H9 (cell line): Measurements from ENCODE around the gene SLC2A9. TPM values are rescaled to one million over a fixed set of nuclear protein-coding genes. Genes with fewer than 3 reads are reported as not detected.

Experiments used
- DNase-seq: peaks from one replicate; pipeline ENCODE4 v3.0.0-alpha.2; 2017
- H2AFZ ChIP-seq: one replicate; pipeline ENCODE4 v1.6.1; 2013; ENCODE audit warnings: mild to moderate bottlenecking, low read length, control low read depth, moderate library complexity
- H2AK5ac ChIP-seq: 2 replicates; pipeline ENCODE4 v1.6.1; 2013; ENCODE audit warnings: low read length, control low read depth, mixed read lengths; ENCODE audit not compliant: insufficient read length
- H2BK120ac ChIP-seq: one replicate; pipeline ENCODE4 v1.6.1; 2013; ENCODE audit warnings: low read depth, mild to moderate bottlenecking, low read length, control low read depth, inconsistent platforms; ENCODE audit not compliant: poor library complexity, severe bottlenecking
- H2BK12ac ChIP-seq: 2 replicates; pipeline ENCODE4 v1.6.1; 2013; ENCODE audit warnings: low read length, control low read depth, mixed read lengths, low read depth; ENCODE audit not compliant: insufficient read length
- H2BK15ac ChIP-seq: 2 replicates; pipeline ENCODE4 v1.6.1; 2013; ENCODE audit warnings: low read depth, low read length, control low read depth
- H2BK20ac ChIP-seq: one replicate; pipeline ENCODE4 v1.6.1; 2013; ENCODE audit warnings: low read depth, mild to moderate bottlenecking, low read length, control low read depth, inconsistent platforms; ENCODE audit not compliant: poor library complexity, severe bottlenecking
- H2BK5ac ChIP-seq: 2 replicates; pipeline ENCODE4 v1.6.1; 2013; ENCODE audit warnings: low read length, control low read depth, mixed read lengths; ENCODE audit not compliant: insufficient read length
- H3K14ac ChIP-seq: 2 replicates; pipeline ENCODE4 v1.6.1; 2013; ENCODE audit warnings: low read length, control low read depth; ENCODE audit not compliant: insufficient read depth
- H3K18ac ChIP-seq: 2 replicates; pipeline ENCODE4 v1.6.1; 2013; ENCODE audit warnings: low read depth, mild to moderate bottlenecking, mixed read lengths, low read length, control low read depth; ENCODE audit not compliant: insufficient read length
- H3K23ac ChIP-seq: 2 replicates; pipeline ENCODE4 v1.6.1; 2013; ENCODE audit warnings: low read length, control low read depth, mixed read lengths, low read depth; ENCODE audit not compliant: insufficient read length
- H3K23me2 ChIP-seq: 2 replicates; pipeline ENCODE4 v1.6.1; 2013; ENCODE audit warnings: low read depth, mild to moderate bottlenecking, mixed read lengths, low read length, control low read depth; ENCODE audit not compliant: insufficient read length, poor library complexity, severe bottlenecking
- H3K27ac ChIP-seq: 2 replicates; pipeline ENCODE4 v1.5.1; 2013; ENCODE audit warnings: low read length, control low read depth, mixed read lengths, low read depth; ENCODE audit not compliant: insufficient read length
- H3K27me3 ChIP-seq: 2 replicates; pipeline ENCODE4 v1.6.1; 2013; ENCODE audit warnings: low read length, control low read depth, inconsistent platforms; ENCODE audit not compliant: insufficient read depth
- H3K4ac ChIP-seq: 2 replicates; pipeline ENCODE4 v1.6.1; 2013; ENCODE audit warnings: low read depth, mild to moderate bottlenecking, control low read depth, inconsistent platforms, low read length, moderate library complexity
- H3K4me1 ChIP-seq: 2 replicates; pipeline ENCODE4 v1.6.1; 2013; ENCODE audit warnings: low read length, control low read depth, inconsistent platforms; ENCODE audit not compliant: insufficient read depth
- H3K4me2 ChIP-seq: 2 replicates; pipeline ENCODE4 v1.6.1; 2013; ENCODE audit warnings: low read length, control low read depth, mixed read lengths; ENCODE audit not compliant: insufficient read length, insufficient read depth
- H3K56ac ChIP-seq: 2 replicates; pipeline ENCODE4 v1.6.1; 2013; ENCODE audit warnings: low read depth, mild to moderate bottlenecking, mixed read lengths, low read length, control low read depth; ENCODE audit not compliant: insufficient read length
- H3K79me1 ChIP-seq: 2 replicates; pipeline ENCODE4 v1.6.1; 2013; ENCODE audit warnings: low read depth, mild to moderate bottlenecking, moderate library complexity, low read length, control low read depth, inconsistent platforms; ENCODE audit not compliant: insufficient read depth, poor library complexity, severe bottlenecking
- H3K79me2 ChIP-seq: 2 replicates; pipeline ENCODE4 v1.6.1; 2013; ENCODE audit warnings: low read length, control low read depth, inconsistent platforms; ENCODE audit not compliant: insufficient read depth
- H3K9ac ChIP-seq: 2 replicates; pipeline ENCODE4 v1.6.1; 2013; ENCODE audit warnings: low read length, control low read depth, mixed read lengths; ENCODE audit not compliant: insufficient read length; ENCODE audit errors: extremely low read depth
- H3K9me3 ChIP-seq: one replicate; pipeline ENCODE4 v1.6.1; 2013; ENCODE audit warnings: low read depth, low read length, inconsistent platforms; ENCODE audit not compliant: control insufficient read depth
- H3T11ph ChIP-seq: one replicate; pipeline ENCODE4 v1.6.1; 2013; ENCODE audit warnings: mild to moderate bottlenecking, low read length, control low read depth, inconsistent platforms
- H4K20me1 ChIP-seq: one replicate; pipeline ENCODE4 v1.6.1; 2013; ENCODE audit not compliant: control insufficient read depth, insufficient read length, insufficient read depth
- H4K5ac ChIP-seq: 2 replicates; pipeline ENCODE4 v1.6.1; 2013; ENCODE audit warnings: low read depth, mild to moderate bottlenecking, mixed read lengths, low read length, control low read depth; ENCODE audit not compliant: insufficient read length
- H4K8ac ChIP-seq: replicated peaks from 2 replicates; pipeline ENCODE4 v1.6.1; 2013; ENCODE audit warnings: low read length, control low read depth, mixed read lengths, low read depth; ENCODE audit not compliant: insufficient read length
- H4K91ac ChIP-seq: 2 replicates; pipeline ENCODE4 v1.6.1; 2013; ENCODE audit warnings: low read depth, mild to moderate bottlenecking, moderate library complexity, mixed read lengths, low read length, control low read depth; ENCODE audit not compliant: insufficient read length
- H3K27ac Mint-ChIP-seq, 3 experiments: 2 replicates in 2 of 3; 3 replicates in 1 of 3; pipeline ENCODE4 v1.8.0; 2020 to 2021; ENCODE audit warnings: mixed read lengths in 3 of 3, mild to moderate bottlenecking in 1 of 3, moderate library complexity in 1 of 3
- H3K27me3 Mint-ChIP-seq: 2 replicates; pipeline ENCODE4 v1.8.0; 2021; ENCODE audit warnings: low read depth, mild to moderate bottlenecking, moderate library complexity, mixed read lengths
- H3K36me3 Mint-ChIP-seq, 3 experiments: 2 replicates in 2 of 3; 3 replicates in 1 of 3; pipeline ENCODE4 v1.8.0; 2020 to 2021; ENCODE audit warnings: low read depth in 3 of 3, mixed read lengths in 3 of 3; ENCODE audit not compliant: insufficient read depth in 1 of 3
- H3K4me1 Mint-ChIP-seq, 2 experiments: 2 replicates each; pipeline ENCODE4 v1.8.0; 2020; ENCODE audit warnings: mixed read lengths in 2 of 2
- H3K4me3 Mint-ChIP-seq, 2 experiments: 2 replicates in 1 of 2; 3 replicates in 1 of 2; pipeline ENCODE4 v1.8.0; 2020 to 2021; ENCODE audit warnings: mild to moderate bottlenecking in 2 of 2, mixed read lengths in 2 of 2, moderate library complexity in 1 of 2
- H3K9me3 Mint-ChIP-seq, 2 experiments: 2 replicates in 1 of 2; 3 replicates in 1 of 2; pipeline ENCODE4 v1.8.0; 2020; ENCODE audit warnings: mild to moderate bottlenecking in 2 of 2, mixed read lengths in 2 of 2, moderate library complexity in 1 of 2
- CTCF ChIP-seq: fragments of 200-600 bp; sonication (generic); conservative IDR thresholded peaks from 3 replicates; pipeline ENCODE4 v1.8.0; 2021; ENCODE audit warnings: antibody characterized with exemption, mild to moderate bottlenecking
- WGBS: extraction: QIAGEN DNeasy Blood & Tissue Kit; methylation state at CpG from one replicate; pipeline ENCODE4 v1.1.7; 2013; ENCODE audit warnings: missing lambda C conversion rate, low lambda C conversion rate, mixed read lengths; ENCODE audit not compliant: insufficient read length; ENCODE audit errors: extremely low coverage; 5-methylcytosine and 5-hydroxymethylcytosine counted together
- total RNA-seq: library from RNA; stranded (reverse); gene quantifications from 2 replicates; pipeline ENCODE4 v1.2.1, GENCODE V29; 2021

The SLC2A9 gene
- total RNA-seq, 1 experiment from 2014 or later = 0.79 TPM

- Histone ChIP-seq H3K23me2 (no peaks in the 10 kb centered on the region), H2BK120ac (no peak overlapping the region), H3K14ac (no peak overlapping the region), H3K27ac (no peak overlapping the region), H3T11ph (no peak overlapping the region), H4K20me1 (no peaks in the 10 kb centered on the region), H3K56ac (no peak overlapping the region), H4K8ac (peak overlapping the region; percentile 21), H3K4me2 (no peak overlapping the region), H3K4me1 (peaks cover 4% of the 10 kb centered on the region; the same call in 1 of the 2 replicates), H4K91ac (no peak overlapping the region), H2BK15ac (no peak overlapping the region), H2BK20ac (no peak overlapping the region), H3K9me3 (no peaks in the 10 kb centered on the region), H2AK5ac (no peak overlapping the region), H2AFZ (no peak overlapping the region), H3K23ac (no peak overlapping the region), H2BK5ac (no peak overlapping the region), H3K9ac (no peak overlapping the region), H4K5ac (no peak overlapping the region), H3K4ac (no peak overlapping the region), H3K18ac (no peak overlapping the region), H3K79me1 (no peaks in the 10 kb centered on the region), H3K27me3 (no peaks in the 10 kb centered on the region), H2BK12ac (no peak overlapping the region), H3K79me2 (no peaks in the 10 kb centered on the region)
- TF ChIP-seq CTCF = no peak
- Mint-ChIP-seq H3K9me3 (peaks cover 5 to 6% of the 10 kb centered on the region in 2 experiments; a peak in 4 of 5 replicates), H3K4me3 (no peak overlapping the region; a peak in 1 of 5 replicates), H3K27ac (no peak overlapping the region), H3K36me3 (peaks cover 4 to 5% (median 5%) of the 10 kb centered on the region in 3 experiments; a peak in 6 of 7 replicates), H3K27me3 (peaks cover 68% of the 10 kb centered on the region), H3K4me1 (peaks cover 22 to 30% of the 10 kb centered on the region in 2 experiments)
- DNase-seq = no peak
- no CpG with 5 or more reads among the region's 5 CpGs for WGBS
Observed at GRCh38 chr4:9980898-9981297, 40.4 kb downstream of the SLC2A9 start.
